A673 (cell line): ENCODE results near the gene KATNB1.

ENCODE experiments used
- CTCF ChIP-seq: fragments of 300-800, 200-600 bp; sonication (generic); conservative IDR thresholded peaks from 2 replicates; pipeline ENCODE4 v1.5.1; 2017; ENCODE audit warnings: low read depth, mild to moderate bottlenecking, antibody characterized with exemption, low read length, moderate library complexity, mixed read lengths
- EZH2 ChIP-seq: fragments of 200-600 bp; sonication (generic); IDR thresholded peaks from 2 replicates; pipeline ENCODE4 v1.6.1; 2017; ENCODE audit warnings: borderline replicate concordance, low read depth, mild to moderate bottlenecking, mixed read lengths, antibody characterized with exemption, low read length; ENCODE audit not compliant: poor library complexity, severe bottlenecking

GRCh38 chr16:57801098-57801808 lies 65.7 kb downstream of the KATNB1 start:
- TF ChIP-seq CTCF (no peak), EZH2 (no peak)
